GM12878 (cell line): ENCODE data around the gene CEACAM1. TPM values are rescaled to one million over a fixed set of nuclear protein-coding genes. Genes with fewer than 3 reads are reported as not detected.

Source experiments
- ATF3 ChIP-seq: IDR thresholded peaks from 2 replicates; pipeline ENCODE4 v1.6.1; 2011; ENCODE audit warnings: low read depth, mild to moderate bottlenecking, low read length, moderate library complexity, borderline replicate concordance; ENCODE audit errors: extremely low read depth
- HCFC1 ChIP-seq: fragments of 150-350 bp; IDR thresholded peaks from 2 replicates; pipeline ENCODE4 v1.6.1; 2014; ENCODE audit warnings: low read length
- MTA2 ChIP-seq: fragments of 450-650 bp; IDR thresholded peaks from 2 replicates; pipeline ENCODE4 v1.6.1; 2016; ENCODE audit warnings: low read depth, mild to moderate bottlenecking, moderate library complexity
- NR2F1 ChIP-seq: fragments of 450-650 bp; conservative IDR thresholded peaks from 2 replicates; pipeline ENCODE4 v1.6.1; 2017; ENCODE audit warnings: mild to moderate bottlenecking
- SMARCA5 ChIP-seq: fragments of 450-650 bp; IDR thresholded peaks from 2 replicates; pipeline ENCODE4 v1.6.1; 2017; ENCODE audit warnings: mild to moderate bottlenecking
- ZNF24 ChIP-seq: fragments of 450-650 bp; IDR thresholded peaks from 2 replicates; pipeline ENCODE4 v1.6.1; 2017; ENCODE audit warnings: antibody characterized with exemption, mild to moderate bottlenecking
- polyA plus RNA-seq, 11 experiments: library from polyadenylated mRNA; depleted of rRNA in 4 of 11; unstranded in 6 of 11; stranded (reverse) in 5 of 11; fragments of >200 nt; fragmentation: Nextera tagmentation in 4 of 11; fragmentation: Illumina TruSeq in 1 of 11; extraction: Ambion mirVana in 4 of 11; extraction: Trizol in 1 of 11; gene quantifications; 1 replicate in 1 of 11; 2 replicates in 10 of 11; pipeline versions ENCODE4 v1.2.1 to v1.2.3, GENCODE V29; 2011 to 2016; ENCODE audit warnings: inconsistent platforms in 2 of 11, missing spikeins in 2 of 11, low read depth in 1 of 11
- total RNA-seq, 4 experiments: library from RNA; depleted of rRNA in 3 of 4; stranded (reverse); fragments of >200 nt in 3 of 4; fragmentation: Illumina TruSeq in 1 of 4; extraction: Trizol in 1 of 4; gene quantifications; 2 replicates each; pipeline versions ENCODE4 v1.2.1 to v1.2.3, GENCODE V29; 2013 to 2021
- TF ChIP-seq, protein P1 (sequence below): fragments of 450-650 bp; IDR thresholded peaks from 2 replicates; pipeline ENCODE4 v1.6.1; 2017; ENCODE audit warnings: mild to moderate bottlenecking, low read depth, inconsistent platforms; ENCODE audit not compliant: poor library complexity, severe bottlenecking
- TF ChIP-seq, protein P2 (sequence below): fragments of 450-650 bp; IDR thresholded peaks from 2 replicates; pipeline ENCODE4 v1.6.1; 2014; ENCODE audit warnings: mild to moderate bottlenecking
- TF ChIP-seq, protein P3 (sequence below): fragments of 450-650 bp; IDR thresholded peaks from 2 replicates; pipeline ENCODE4 v1.6.1; 2016; ENCODE audit warnings: mild to moderate bottlenecking

The CEACAM1 gene
- total and polyA plus RNA-seq, 10 of the 15 experiments (the other 5 are each of a cell fraction or from before 2014, with no cell fraction given) = 3.9 to 24.0 (median 6.5) TPM

GRCh38 chr19:42515241-42515832 is 12.9 kb downstream of the CEACAM1 start (continued):
- no peak for TF ChIP-seq HCFC1
- TF ChIP-seq, protein P1, sequence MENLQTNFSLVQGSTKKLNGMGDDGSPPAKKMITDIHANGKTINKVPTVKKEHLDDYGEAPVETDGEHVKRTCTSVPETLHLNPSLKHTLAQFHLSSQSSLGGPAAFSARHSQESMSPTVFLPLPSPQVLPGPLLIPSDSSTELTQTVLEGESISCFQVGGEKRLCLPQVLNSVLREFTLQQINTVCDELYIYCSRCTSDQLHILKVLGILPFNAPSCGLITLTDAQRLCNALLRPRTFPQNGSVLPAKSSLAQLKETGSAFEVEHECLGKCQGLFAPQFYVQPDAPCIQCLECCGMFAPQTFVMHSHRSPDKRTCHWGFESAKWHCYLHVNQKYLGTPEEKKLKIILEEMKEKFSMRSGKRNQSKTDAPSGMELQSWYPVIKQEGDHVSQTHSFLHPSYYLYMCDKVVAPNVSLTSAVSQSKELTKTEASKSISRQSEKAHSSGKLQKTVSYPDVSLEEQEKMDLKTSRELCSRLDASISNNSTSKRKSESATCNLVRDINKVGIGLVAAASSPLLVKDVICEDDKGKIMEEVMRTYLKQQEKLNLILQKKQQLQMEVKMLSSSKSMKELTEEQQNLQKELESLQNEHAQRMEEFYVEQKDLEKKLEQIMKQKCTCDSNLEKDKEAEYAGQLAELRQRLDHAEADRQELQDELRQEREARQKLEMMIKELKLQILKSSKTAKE = peak; percentile 55
- peak; percentile 85; the same call in 1 of the 2 replicates for TF ChIP-seq SMARCA5
- TF ChIP-seq ZNF24 = peak; percentile 67
- TF ChIP-seq, protein P2, sequence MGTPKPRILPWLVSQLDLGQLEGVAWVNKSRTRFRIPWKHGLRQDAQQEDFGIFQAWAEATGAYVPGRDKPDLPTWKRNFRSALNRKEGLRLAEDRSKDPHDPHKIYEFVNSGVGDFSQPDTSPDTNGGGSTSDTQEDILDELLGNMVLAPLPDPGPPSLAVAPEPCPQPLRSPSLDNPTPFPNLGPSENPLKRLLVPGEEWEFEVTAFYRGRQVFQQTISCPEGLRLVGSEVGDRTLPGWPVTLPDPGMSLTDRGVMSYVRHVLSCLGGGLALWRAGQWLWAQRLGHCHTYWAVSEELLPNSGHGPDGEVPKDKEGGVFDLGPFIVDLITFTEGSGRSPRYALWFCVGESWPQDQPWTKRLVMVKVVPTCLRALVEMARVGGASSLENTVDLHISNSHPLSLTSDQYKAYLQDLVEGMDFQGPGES = no peak
- TF ChIP-seq, protein P3, sequence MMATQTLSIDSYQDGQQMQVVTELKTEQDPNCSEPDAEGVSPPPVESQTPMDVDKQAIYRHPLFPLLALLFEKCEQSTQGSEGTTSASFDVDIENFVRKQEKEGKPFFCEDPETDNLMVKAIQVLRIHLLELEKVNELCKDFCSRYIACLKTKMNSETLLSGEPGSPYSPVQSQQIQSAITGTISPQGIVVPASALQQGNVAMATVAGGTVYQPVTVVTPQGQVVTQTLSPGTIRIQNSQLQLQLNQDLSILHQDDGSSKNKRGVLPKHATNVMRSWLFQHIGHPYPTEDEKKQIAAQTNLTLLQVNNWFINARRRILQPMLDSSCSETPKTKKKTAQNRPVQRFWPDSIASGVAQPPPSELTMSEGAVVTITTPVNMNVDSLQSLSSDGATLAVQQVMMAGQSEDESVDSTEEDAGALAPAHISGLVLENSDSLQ = peak; percentile 77
- TF ChIP-seq ATF3 = no peak
- peak; percentile 47; the same call in 1 of the 2 replicates for TF ChIP-seq NR2F1
- TF ChIP-seq MTA2 = peak; percentile 95
